A549 (cell line): Measurements from ENCODE around the gene RCAN2. TPM values are rescaled to one million over a fixed set of nuclear protein-coding genes. Genes with fewer than 3 reads are reported as not detected.

Experiments used
- ATAC-seq, 2 experiments: fragments of 200-7000 bp in 1 of 2; fragments of >200 bp in 1 of 2; cut with Nextera tagmentation in 1 of 2; cut with Tn5 transposase in 1 of 2; 3 replicates each; pipeline versions ENCODE4 v1.8.0 to v1.9.1; 2018 to 2020; ENCODE audit warnings: mild to moderate bottlenecking in 1 of 2, moderate library complexity in 1 of 2
- CTCF ChIA-PET: fragments of 300-600 bp; sonication (Branson Sonifier 250); formaldehyde crosslinking; extraction: SDS; loops from one replicate; lab custom pipeline; 2021; ENCODE audit warnings: antibody characterized with exemption, inconsistent platforms; lab: Yijun Ruan, JAX
- POLR2A ChIA-PET: fragments of 350-600 bp; formaldehyde crosslinking; extraction: SDS; loops from one replicate; lab custom pipeline; 2021; ENCODE audit warnings: antibody characterized with exemption, inconsistent platforms; lab: Yijun Ruan, JAX
- DNase-seq, 2 experiments: peaks; one replicate each; pipeline versions ENCODE4 v3.0.0 to v3.0.0-alpha.2; 2011 to 2016; ENCODE audit warnings: low read depth in 1 of 2, low spot score in 1 of 2
- FAIRE-seq: peaks from 2 replicates; lab custom pipeline; 2011; peaks lifted over from hg19 to GRCh38; lab: Jason Lieb, UNC
- H3K27ac ChIP-seq, 2 experiments: fragments of >200 bp; sonication (Bioruptor Twin); formaldehyde crosslinking; 3 replicates each; pipeline ENCODE4 v1.5.1; 2016 to 2017
- H3K4me1 ChIP-seq: fragments of >200 bp; sonication (Bioruptor Twin); formaldehyde crosslinking; 3 replicates; pipeline ENCODE4 v1.6.1; 2016
- H3K4me2 ChIP-seq: fragments of >200 bp; sonication (Bioruptor Twin); formaldehyde crosslinking; 3 replicates; pipeline ENCODE4 v1.6.1; 2016
- H3K4me3 ChIP-seq: fragments of >200 bp; sonication (Bioruptor Twin); formaldehyde crosslinking; 3 replicates; pipeline ENCODE4 v1.5.1; 2016
- H3K9me3 ChIP-seq: fragments of >200 bp; sonication (Bioruptor Twin); formaldehyde crosslinking; 3 replicates; pipeline ENCODE4 v1.6.1; 2016
- ATOH8 ChIP-seq: fragments of 250-450 bp; sonication (Bioruptor Pico); IDR thresholded peaks from 2 replicates; pipeline ENCODE4 v1.5.0; 2020; ENCODE audit warnings: low read depth, mild to moderate bottlenecking, moderate library complexity
- CBX2 ChIP-seq: fragments of 200-600 bp; sonication (generic); IDR thresholded peaks from 2 replicates; pipeline ENCODE4 v1.6.1; 2016; ENCODE audit warnings: low read depth, mild to moderate bottlenecking, borderline replicate concordance
- CEBPB ChIP-seq, 2 experiments: fragments of >200 bp in 1 of 2; sonication (Bioruptor Twin) in 1 of 2; formaldehyde crosslinking in 1 of 2; IDR thresholded peaks; 2 replicates each; pipeline ENCODE4 v1.6.1; 2012 to 2016
- CTCF ChIP-seq: fragments of >200 bp; sonication (Bioruptor Twin); formaldehyde crosslinking; IDR thresholded peaks from 3 replicates; pipeline ENCODE4 v1.5.1; 2016
- FOXS1 ChIP-seq: fragments of 250-450 bp; sonication (Bioruptor Pico); IDR thresholded peaks from 2 replicates; pipeline ENCODE4 v1.5.0; 2020; ENCODE audit warnings: mild to moderate bottlenecking, moderate library complexity
- HES2 ChIP-seq: fragments of >200 bp; sonication (Bioruptor Twin); formaldehyde crosslinking; IDR thresholded peaks from 2 replicates; pipeline ENCODE4 v1.6.1; 2016
- HMGXB4 ChIP-seq: fragments of 250-450 bp; sonication (Bioruptor Pico); IDR thresholded peaks from 2 replicates; pipeline ENCODE4 v1.5.0; 2021; ENCODE audit warnings: mild to moderate bottlenecking, moderate library complexity, borderline replicate concordance
- KDM1A ChIP-seq: fragments of 200-600 bp; sonication (generic); IDR thresholded peaks from 2 replicates; pipeline ENCODE4 v1.6.1; 2016; ENCODE audit warnings: low read depth, mild to moderate bottlenecking
- NR3C1 ChIP-seq: fragments of >200 bp; sonication (Bioruptor Twin); formaldehyde crosslinking; IDR thresholded peaks from 3 replicates; pipeline ENCODE4 v1.6.1; 2017
- RAD21 ChIP-seq, 2 experiments: fragments of >200 bp in 1 of 2; sonication (Bioruptor Twin) in 1 of 2; formaldehyde crosslinking in 1 of 2; IDR thresholded peaks in 1 of 2; conservative IDR thresholded peaks in 1 of 2; 2 replicates in 1 of 2; 3 replicates in 1 of 2; pipeline ENCODE4 v1.6.1; 2012 to 2018; ENCODE audit warnings: inconsistent platforms in 1 of 2
- RFX5 ChIP-seq: fragments of 450-650 bp; IDR thresholded peaks from 2 replicates; pipeline ENCODE4 v1.7.1; 2014; ENCODE audit warnings: antibody characterized with exemption, mild to moderate bottlenecking, moderate library complexity
- SMC3 ChIP-seq: fragments of >200 bp; sonication (Bioruptor Twin); formaldehyde crosslinking; IDR thresholded peaks from 3 replicates; pipeline ENCODE4 v1.6.1; 2018; ENCODE audit warnings: inconsistent platforms
- SREBF2 ChIP-seq: fragments of 450-650 bp; IDR thresholded peaks from 2 replicates; pipeline ENCODE4 v1.6.1; 2014; ENCODE audit warnings: mild to moderate bottlenecking, moderate library complexity
- ZFP36 ChIP-seq: fragments of 450-650 bp; IDR thresholded peaks from 2 replicates; pipeline ENCODE4 v1.6.1; 2014; ENCODE audit warnings: borderline replicate concordance; ENCODE audit not compliant: partially characterized antibody
- ZSCAN20 ChIP-seq: fragments of 250-450 bp; sonication (Bioruptor Pico); IDR thresholded peaks from 2 replicates; pipeline ENCODE4 v1.8.0; 2022; ENCODE audit warnings: mild to moderate bottlenecking, moderate library complexity
- WGBS: methylation state at CpG from one replicate; pipeline ENCODE4 v1.1.6; 2017; ENCODE audit errors: missing lambda C conversion rate; 5-methylcytosine and 5-hydroxymethylcytosine counted together
- polyA plus RNA-seq, 4 experiments: library from polyadenylated mRNA; depleted of rRNA in 3 of 4; stranded (reverse); fragments of >200 nt; fragmentation: RNase III in 1 of 4; extraction: RNeasy Plus Mini Kit Qiagen cat#74134 plus additional on column Dnase treatment in 1 of 4; gene quantifications; 2 replicates in 3 of 4; 3 replicates in 1 of 4; pipeline ENCODE4 v1.2.3, GENCODE V29; 2011 to 2017

Gene RCAN2
- polyA plus RNA-seq, 2 of the 4 experiments (the other 2 are of a cell fraction) = not detected

GRCh38 chr6:46222286-46222685 lies 269.0 kb downstream of the RCAN2 start (continued):
- TF ChIP-seq ATOH8 (CRISPR knock-in tag) (no peak), ZSCAN20 (CRISPR knock-in tag) (no peak), KDM1A (no peak), CEBPB (IDR thresholded peaks at IDR 0.05) (no peak), ZFP36 (no peak), HMGXB4 (no peak)

- ChIA-PET POLR2A (no interaction called here), CTCF (interaction anchor here (0.6 to 1.7 kb wide), 5 partner anchors 9 to 769 kb away, joined by 3 to 5 read pairs (median 4); no protein-coding TSS in a partner anchor)
- TF ChIP-seq CBX2 (no peak), HES2 (no peak), CTCF (peak; percentile 45), NR3C1 (no peak), RAD21 (conservative IDR thresholded peaks at IDR 0.05 in 1 of 2, IDR thresholded peaks at IDR 0.05 in 1 of 2) (peak; percentile 48 to 60; a peak in 4 of 5 replicates), FOXS1 (no peak)
- 15% methylated on average over 4 of the region's 4 CpGs for WGBS
- DNase-seq (peak; percentile 1), ATAC-seq (peak in 1 of 2 experiments; percentile 68; a peak in 2 of 6 replicates), FAIRE-seq (no peak)
- Histone ChIP-seq H3K4me2 (no peak overlapping the region), H3K4me3 (no peak overlapping the region), H3K4me1 (no peaks in the 10 kb centered on the region), H3K27ac (no peak overlapping the region), H3K9me3 (no peaks in the 10 kb centered on the region)
Observed at GRCh38 chr6:46221222-46221793, 269.9 kb downstream of the RCAN2 start.

GRCh38 chr6:46220352-46221221 lies 270.7 kb downstream of the RCAN2 start:
- ChIA-PET CTCF (interaction anchor here (0.6 to 1.7 kb wide), 5 partner anchors 10 to 770 kb away, joined by 3 to 5 read pairs (median 4); no protein-coding TSS in a partner anchor), POLR2A (no interaction called here)
- FAIRE-seq = no peak
- Histone ChIP-seq H3K27ac (no peak overlapping the region), H3K4me2 (no peak overlapping the region), H3K4me3 (no peak overlapping the region), H3K4me1 (no peaks in the 10 kb centered on the region), H3K9me3 (no peaks in the 10 kb centered on the region)
- WGBS = 14% methylated on average over 6 of the region's 6 CpGs
- ATAC-seq = no peak
- TF ChIP-seq SREBF2 (no peak), RFX5 (no peak), SMC3 (no peak)
- DNase-seq = no peak
